Measurements from ENCODE around the gene ASL.
A peak's percentile ranks its signal among the peaks of the same experiment; 100 is the strongest.
"Not testable (repeated sequence)": the region's sequence is repeated elsewhere in the genome, so short reads cannot be mapped to it uniquely, and the experiment has no call there.

GRCh38 chr7:66125781-66126352, 50.2 kb downstream of the ASL start:
- TF ChIP-seq CTCF (IDR thresholded peaks at IDR 0.05; ENCODE audit: low read depth, low read length, missing input control); FOXA1 (IDR thresholded peaks at IDR 0.05); TAF1 (conservative IDR thresholded peaks at IDR 0.05); GABPA (IDR thresholded peaks at IDR 0.05 in 1 of 2, conservative IDR thresholded peaks at IDR 0.05 in 1 of 2); ZBTB33 (IDR thresholded peaks at IDR 0.05); MAX (IDR thresholded peaks at IDR 0.05); REST (IDR thresholded peaks at IDR 0.05): not testable (repeated sequence)
- peak; percentile 29 for TF ChIP-seq SP1 (IDR thresholded peaks at IDR 0.05)
- TF ChIP-seq RXRA (IDR thresholded peaks at IDR 0.05) = peak; percentile 44 to 67
- peak in 1 of 2 donors; percentile 36 for TF ChIP-seq JUND (IDR thresholded peaks at IDR 0.05)
